DMS53 treated with DMSO at 0.1 percent for 48 hours (cell line): ENCODE data around the gene OVOL2.

ENCODE experiments used
- DNase-seq: peaks from one replicate; lab custom pipeline; 2025; ENCODE audit not compliant: unreplicated experiment; lab: John Stamatoyannopoulos, UW

Gene OVOL2

GRCh38 chr20:18016772-18017171 is 40.9 kb downstream of the OVOL2 start:
- DNase-seq, result no peak

DNA sequence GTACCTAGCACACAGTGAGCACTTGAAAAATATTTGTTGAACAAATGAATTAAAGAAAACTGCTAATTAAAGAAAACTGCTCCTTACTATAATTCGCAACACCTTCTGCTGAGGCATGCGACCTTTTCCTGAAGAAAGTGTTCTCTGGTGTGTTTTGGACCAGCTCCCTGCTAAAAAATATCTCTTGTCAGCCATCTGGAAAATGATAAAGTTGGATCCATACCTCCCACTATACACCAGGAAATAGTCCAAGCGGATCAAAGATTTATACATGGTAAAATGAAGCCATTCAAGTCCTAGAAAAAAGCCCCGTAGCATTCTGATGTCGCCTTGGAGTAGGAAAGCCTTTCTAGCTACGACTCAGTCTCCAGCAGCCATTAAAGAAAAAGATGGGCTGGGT is 43.3 kb downstream of the OVOL2 start:
- no peak for DNase-seq

GRCh38 chr20:18012901-18013300 is 44.8 kb downstream of the OVOL2 start:
- no peak for DNase-seq

GRCh38 chr20:18011951-18012645 is 45.6 kb downstream of the OVOL2 start:
- DNase-seq, result no peak

DNA sequence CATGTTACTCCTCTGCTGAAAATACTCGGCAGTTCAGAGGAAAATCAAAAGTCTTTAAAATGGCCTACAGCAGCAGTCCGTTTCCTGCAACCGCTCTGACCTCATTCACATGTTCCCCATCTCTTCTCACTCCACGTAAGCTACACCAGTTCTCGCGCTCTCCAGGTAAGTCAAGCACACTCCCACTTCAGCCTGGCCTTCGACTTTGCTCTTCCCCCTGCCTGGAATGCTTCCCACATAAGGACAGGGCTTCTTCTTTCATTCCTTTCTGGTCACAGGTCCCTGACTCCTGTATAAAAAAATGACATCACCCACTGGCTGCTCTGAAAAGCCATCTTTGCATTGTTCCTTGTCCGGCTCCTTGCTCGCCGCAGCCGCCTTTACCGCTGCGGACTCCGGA is 46.2 kb downstream of the OVOL2 start:
- no peak for DNase-seq

DNA sequence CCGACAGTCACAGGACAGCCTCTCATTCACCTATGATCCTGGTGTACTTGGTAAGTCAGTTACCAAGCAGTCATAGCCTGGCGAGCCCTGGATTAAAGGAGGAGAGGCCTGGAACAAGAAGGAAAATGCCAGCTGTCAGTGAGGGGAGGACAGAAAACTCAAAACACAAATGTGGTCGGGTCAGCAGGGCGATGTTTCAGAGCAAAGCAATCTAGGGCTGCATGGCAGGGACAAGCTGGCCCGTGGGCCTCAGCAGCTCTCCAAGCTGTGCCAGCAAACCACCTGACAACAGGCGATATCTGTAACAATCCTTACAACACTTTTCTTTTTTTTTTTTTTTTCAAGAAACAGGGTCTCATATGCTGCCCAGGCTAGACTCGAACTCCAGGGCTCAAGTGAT is 48.6 kb downstream of the OVOL2 start:
- DNase-seq, result no peak

DNA sequence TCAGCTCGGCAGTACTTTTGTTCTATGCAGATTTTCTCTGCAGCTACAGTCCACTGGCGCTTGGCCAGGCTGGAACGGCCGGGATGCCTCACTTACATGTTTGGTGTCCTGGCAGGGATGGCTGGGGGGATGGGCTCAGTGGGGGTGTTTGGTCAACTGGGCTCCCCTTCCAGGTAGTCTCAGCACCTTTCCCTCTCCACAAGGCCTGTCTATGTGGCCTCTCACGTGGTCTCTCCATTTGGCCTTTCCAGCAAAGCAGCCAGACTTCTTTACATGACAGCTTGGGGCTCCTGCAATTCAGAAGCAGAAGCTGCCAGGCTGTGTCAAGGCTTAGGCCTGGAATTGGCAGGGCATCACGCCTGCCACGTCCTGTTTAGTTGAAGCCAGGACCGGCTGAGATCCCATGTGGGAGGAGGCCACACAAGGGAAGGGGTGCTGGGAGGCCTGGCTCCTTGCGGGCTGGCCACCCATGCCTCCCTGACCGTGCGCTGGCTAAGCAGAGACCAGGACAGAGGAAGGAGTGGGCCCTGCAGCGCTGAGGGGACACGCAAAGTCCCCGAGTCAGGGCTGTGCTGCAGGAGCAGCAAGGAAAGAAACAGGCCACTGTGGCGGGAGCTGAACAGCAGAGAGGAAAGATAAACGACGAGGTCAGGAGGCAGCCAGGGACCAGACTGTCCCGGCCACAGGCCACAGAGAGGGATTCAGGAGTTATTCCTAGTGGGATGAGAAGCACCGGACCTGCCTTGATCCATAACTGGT is 50.0 kb downstream of the OVOL2 start:
- no peak for DNase-seq

DNA sequence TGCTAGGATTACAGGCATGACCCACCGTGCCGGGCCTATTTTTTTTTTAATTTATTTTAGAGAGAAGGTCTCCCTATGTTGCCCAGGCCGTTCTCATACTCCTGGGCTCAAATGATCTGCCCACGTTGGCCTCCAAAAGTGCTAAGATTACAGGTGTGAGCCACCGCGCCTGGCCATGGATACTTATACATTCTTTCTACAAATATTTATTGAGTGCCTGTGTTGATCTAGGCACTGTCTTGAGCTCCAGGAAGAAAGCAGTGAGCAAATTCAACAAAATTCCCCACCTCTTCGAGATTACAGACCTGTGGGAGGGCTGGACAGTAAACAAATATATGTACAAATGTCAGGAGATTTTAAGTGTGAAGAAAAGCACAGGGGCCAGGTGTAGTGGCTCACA is 51.0 kb downstream of the OVOL2 start:
- no peak for DNase-seq

DNA sequence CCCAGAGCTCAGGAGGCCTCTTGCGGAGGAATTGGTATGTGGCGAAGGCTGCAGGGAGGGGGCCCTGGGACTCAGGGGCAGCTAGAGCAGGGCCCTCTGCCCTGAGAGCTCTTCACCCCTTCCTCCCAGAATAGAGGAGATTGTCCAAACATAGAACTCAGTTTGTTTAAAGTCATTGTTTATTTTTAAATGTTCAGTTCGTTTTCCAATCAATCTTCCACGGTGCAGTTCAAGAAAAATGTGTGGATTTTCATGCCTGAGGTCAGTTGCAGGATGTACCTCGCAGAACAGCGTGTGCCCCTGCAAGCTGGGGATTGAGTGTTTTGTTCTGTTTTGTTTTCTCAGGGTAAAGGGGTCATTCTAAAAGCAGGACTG is 51.7 kb downstream of the OVOL2 start:
- DNase-seq, result no peak

DNA sequence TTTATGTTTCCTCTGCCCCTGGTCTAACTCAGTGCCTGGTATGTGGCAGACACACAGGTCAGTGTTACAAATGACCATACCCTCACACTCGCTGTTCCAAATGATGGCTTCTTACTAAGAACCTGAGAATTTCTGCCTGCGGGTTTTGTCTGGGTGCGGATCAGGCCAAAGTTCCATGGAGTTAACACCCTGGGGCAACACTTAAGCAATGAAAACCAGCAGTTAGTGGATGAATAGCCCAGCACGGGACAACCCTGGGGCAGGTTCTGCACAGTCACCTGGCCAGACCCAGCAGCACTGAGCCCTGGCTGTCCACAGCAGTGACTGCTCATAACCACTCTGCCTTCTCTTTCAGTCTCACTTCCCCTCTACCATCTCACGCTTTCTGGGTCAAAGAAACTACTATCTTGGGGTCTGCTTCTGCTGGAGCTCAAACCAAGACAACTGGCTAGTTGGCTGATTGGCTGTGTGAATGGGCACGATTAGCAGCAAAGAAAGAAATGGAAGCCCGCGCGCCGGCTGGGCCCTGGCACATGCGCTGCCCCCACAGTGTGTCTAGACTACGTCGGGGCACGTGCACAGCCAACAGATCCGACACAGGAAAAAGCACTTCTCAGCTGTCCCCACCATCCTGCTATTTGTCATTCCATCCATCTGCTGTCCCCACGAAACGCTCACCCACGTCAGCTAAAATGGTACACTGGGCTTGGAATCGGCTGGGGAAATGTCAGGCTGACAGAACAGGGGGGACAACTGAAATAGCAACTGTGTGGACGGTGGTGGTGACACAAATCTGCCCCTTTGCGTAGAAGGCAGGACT is 52.3 kb downstream of the OVOL2 start:
- no peak for DNase-seq

DNA sequence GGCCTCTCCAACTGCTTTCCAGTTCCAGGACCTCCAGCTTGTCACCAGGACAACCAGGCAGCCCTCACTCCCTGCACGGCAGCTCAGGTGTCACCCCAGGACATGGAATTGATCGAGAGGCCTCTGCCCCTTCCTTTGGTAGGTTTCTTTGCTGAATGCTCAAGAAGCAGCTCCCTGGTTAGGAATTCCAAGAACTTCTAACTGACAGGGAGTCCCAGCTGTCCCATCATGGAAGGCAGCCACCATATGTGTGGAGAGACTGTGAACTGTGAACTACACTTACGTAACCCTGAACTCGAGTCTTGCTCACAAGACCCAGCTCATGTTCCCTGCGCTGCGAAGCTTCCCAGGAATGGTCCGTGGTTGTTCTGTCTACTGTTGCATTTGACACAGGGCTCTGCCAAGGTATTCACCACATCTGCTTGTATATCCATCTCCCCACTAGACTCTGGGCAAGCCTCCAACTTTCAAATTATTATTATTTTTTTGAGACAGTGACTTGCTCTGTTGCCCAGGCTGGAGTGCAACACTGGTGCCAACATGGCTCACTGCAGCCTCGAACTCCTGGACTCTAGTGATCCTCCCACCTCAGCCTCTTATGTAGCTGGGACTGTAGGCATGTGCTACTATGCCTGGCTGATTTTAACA is 53.2 kb downstream of the OVOL2 start:
- no peak for DNase-seq

DNA sequence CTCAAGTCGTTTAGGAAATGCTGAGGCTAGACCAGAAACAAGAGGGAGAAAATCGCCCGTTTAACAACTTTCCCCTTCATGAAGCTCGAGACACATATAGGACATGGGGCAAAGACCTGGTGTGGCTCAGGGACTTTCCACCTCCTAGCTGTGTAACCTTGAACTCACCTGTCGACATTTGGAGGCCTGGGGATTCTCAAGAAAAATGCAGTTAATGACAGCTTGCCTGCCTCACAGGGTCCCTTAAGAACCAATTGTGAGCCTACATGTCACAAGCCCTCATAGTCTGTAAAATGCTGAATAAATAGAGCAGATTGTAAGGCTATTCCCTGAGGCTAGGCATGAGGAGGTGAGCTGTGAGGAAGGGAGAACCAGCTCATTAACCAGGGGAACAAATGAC is 53.8 kb downstream of the OVOL2 start:
- DNase-seq, result no peak

DNA sequence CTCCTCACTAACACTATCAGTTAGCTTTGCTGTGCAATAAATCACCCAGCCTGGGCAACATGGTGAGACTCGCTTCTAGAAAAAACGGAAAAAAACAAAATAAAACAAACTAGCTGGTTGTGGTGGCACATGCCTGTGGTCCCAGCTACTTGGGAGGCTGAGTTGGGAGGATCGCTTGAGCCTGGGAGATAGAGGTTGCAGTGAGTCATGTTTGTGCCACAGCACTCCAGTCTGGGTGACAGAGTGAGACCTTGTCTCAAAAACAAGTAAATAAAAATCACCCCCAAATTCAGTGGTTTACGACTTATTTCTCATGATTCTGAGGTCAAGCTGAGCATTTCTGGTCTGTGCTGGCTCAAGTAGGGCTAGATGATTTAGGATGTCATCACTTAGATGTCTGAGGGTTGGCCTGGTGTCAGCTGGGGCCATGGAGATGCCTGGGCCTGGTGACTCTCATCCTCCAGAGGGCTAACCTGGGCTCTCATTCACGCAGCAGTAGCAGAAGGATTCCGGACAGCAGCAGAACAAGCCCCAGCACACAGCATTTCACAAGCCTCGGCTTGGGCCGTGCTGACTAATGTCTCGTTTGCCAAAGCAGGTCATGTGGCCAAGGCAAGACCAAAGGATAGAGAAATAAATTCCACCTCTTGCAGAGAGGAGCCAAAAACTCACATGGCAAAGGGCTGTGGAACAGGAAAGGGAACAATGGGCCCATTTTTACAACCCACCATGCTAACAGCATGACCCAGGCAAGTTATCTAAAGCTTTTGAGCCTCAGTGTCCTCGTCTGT is 56.4 kb downstream of the OVOL2 start:
- no peak for DNase-seq

DNA sequence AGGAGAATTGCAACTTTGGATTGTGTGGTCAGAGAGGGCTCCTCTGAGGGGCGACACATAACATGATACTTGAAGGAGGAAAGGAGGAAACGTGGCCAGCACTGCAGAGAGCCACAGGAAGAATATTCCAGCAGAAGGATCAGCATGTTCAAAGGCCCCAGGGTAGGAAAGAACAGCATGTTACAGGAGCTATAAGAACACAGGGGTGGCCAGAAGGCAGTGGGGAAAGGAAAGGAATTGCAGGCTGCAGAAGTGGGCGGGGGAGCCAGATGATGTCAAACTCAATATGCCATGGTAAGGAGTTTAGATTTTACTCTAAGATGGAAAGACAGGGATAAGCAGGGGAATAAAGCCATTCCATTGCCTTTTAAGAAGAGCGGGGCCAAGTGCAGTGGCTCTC is 58.1 kb downstream of the OVOL2 start:
- DNase-seq, result no peak

- DNase-seq, result no peak
These were observed 59.3 kb downstream of the OVOL2 start for GRCh38 chr20:17998446-17998845.

DNA sequence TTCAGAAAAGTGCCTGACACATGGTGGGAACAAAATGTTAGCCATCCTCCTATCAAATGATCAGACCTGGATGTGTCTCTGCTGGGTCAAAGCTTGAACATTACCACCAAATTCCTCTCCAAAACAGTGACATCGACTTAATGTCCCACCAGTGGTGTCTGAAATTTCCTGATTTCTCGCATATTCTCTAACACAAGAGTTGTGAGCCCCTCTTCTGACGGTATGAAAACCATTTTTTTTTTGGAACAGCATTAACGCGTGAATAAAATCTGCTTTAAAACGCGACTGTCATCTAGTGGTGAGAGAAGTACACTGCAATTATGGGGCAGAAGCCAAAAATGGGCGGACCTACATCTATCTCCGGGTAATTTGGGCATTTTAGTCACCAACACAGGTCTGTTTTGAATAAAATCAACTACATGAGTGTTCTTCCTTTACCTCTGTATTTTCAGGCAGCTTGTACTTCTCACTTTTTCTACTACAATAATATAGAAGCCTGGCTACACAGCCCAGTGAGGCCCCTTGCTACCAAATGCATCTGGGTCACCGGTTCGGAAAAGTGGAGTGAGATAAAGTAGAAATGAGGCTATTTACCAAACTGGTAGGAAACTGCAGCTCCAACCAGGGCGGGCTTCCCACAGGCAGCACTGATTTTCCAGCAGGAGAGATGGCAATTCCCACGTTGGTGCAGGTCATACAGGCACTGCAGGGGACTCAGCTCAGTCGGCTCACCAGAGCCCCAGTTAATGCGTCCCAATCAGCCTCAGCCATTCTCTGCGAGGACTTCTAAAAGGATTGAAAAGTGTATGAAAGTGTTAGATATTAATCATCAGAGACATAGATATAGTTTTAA is 61.5 kb downstream of the OVOL2 start:
- peak; percentile 23 for DNase-seq

DNA sequence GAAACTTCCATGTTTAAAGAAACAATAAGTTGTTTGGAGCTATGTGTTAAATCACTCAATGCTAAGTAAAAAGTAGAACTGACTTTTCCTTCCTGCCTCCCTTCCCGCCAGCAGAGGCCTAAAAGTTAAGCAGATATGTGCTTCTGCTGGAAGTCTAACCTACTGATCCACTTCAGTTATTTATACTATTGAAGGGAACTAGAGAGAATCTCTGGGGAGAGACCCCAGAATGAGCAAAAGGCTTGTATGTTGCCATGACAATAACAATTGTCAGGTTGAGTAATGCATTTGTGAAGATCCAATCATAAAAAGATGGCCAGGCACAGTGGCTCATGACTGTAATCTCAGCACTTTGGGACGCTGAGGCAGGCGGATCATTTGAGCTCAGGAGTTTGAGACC is 64.2 kb downstream of the OVOL2 start:
- no peak for DNase-seq

- peak; percentile 10 for DNase-seq
These were observed 64.7 kb downstream of the OVOL2 start for GRCh38 chr20:17992847-17993513.

- DNase-seq, result no peak
These were observed 65.5 kb downstream of the OVOL2 start for GRCh38 chr20:17992224-17992637.
